GM08714 (cell line): ENCODE measurements around the gene RAB4B.
"Not testable (repeated sequence)": the region's sequence is repeated elsewhere in the genome, so short reads cannot be mapped to it uniquely, and the experiment has no call there.

ENCODE experiments used
- H3K4me3 ChIP-seq: fragments of 200-500 bp; sonication (Bioruptor generic); 2 replicates; pipeline ENCODE4 v1.5.1; 2014; ENCODE audit warnings: mild to moderate bottlenecking, low read length, inconsistent platforms
- ZNF274 ChIP-seq: IDR thresholded peaks from 2 replicates; pipeline ENCODE4 v1.6.1; 2012; ENCODE audit warnings: mild to moderate bottlenecking, low read depth, low read length

RAB4B gene, protein sequence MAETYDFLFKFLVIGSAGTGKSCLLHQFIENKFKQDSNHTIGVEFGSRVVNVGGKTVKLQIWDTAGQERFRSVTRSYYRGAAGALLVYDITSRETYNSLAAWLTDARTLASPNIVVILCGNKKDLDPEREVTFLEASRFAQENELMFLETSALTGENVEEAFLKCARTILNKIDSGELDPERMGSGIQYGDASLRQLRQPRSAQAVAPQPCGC

DNA sequence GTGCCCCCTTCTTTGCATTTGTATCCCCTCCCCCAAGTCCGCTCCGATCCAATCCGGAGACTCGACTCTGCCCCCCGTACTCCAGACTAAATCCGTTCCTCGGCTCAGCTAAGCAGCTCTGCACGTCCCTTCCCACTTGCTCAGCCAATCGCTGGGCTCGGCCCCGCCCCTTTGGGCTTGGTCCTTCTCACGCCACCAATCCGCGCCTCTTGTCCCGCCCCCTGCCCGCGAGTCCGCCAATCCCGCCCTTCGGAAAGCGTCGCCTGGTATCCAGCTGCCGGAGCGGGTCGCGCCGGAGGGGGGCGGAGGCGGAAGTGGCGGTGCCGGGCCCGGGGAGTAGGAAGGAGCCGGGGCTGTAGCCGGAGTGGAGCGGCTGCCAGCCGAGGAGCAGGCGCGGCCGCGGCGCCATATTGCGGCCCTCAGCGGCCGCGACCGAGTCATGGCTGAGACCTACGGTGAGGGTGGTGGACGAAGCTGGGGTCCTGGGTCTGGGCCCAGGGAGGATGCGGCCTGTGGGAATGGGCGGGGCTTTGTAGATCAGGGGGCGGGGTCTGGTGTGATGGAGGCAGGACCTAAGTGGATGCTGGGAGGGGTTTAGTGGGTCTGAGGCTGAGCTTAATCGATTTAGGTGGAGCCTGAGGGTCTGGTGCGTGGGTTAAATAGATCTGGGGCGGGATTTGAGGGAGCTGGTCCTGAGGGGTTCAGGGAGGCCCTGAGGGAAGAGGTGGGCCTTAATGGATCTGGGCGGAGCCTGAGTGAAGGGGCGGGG lies at the start of gene RAB4B:
Gene RAB4B (plus strand): TSS at position 311 of the 769 bp plus-strand sequence. CDS start 129 bp downstream, at position 440.
- peak within 1 kb of the TSS; percentile 84 for H3K4me3 ChIP-seq
- TF ChIP-seq ZNF274 = no peak

DNA sequence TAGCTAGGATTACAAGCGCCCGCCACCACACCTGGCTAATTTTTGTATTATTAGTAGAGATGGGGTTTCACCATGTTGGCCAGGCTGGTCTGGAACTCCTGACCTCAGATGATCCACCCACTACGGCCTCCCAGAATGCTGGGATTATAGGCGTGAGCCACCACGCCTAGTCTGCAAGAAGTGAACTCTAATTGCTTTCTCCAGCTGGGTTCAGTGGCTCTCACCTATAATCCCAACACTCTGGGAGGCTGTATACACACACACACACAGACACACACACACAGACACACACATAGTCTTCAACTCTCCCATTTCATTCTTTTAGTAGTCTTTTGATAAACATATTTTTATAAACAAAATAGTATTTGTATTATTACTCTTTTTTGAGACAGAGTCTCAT lies 48.0 kb upstream of the RAB4B start:
- not testable (repeated sequence) for H3K4me3 ChIP-seq

DNA sequence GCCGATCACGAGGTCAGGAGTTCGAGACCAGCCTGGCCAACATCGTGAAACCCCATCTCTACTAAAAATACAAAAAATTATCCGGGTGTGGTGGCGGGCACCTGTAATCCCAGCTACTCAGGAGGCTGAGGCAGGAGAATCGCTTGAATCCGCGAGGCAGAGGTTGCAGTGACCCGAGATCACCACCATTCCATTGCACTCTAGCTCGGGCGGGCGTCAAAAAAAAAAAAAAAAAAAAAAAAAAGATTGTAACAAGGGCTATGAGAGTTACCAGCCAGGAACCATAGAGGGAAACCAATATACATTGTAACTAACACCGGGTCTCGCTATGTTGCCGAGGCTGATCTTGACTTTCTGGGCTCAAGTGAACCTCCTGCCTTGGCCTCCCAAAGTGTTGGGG lies 45.7 kb upstream of the RAB4B start:
- not testable (repeated sequence) for H3K4me3 ChIP-seq

DNA sequence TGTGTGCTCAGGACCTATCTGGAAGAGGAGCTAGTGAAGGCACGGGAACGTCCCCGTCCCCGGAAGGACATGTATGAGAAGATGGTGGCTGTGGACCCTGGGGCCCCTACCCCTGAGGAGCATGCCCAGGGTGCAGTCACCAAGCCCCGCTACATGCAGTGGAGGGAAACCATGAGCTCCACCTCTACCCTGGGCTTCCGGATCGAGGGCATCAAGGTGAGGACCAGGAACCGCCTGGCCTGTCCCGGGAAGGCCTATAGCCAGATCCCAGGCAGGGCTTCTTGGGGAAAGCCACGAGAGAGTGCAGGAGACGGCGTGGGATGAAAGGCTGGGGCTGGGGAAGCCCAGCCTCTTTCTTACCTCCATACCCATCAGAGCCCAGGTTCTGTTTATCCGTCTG lies 44.9 kb upstream of the RAB4B start:
- TF ChIP-seq ZNF274 = no peak
- no peak overlapping the region for H3K4me3 ChIP-seq

DNA sequence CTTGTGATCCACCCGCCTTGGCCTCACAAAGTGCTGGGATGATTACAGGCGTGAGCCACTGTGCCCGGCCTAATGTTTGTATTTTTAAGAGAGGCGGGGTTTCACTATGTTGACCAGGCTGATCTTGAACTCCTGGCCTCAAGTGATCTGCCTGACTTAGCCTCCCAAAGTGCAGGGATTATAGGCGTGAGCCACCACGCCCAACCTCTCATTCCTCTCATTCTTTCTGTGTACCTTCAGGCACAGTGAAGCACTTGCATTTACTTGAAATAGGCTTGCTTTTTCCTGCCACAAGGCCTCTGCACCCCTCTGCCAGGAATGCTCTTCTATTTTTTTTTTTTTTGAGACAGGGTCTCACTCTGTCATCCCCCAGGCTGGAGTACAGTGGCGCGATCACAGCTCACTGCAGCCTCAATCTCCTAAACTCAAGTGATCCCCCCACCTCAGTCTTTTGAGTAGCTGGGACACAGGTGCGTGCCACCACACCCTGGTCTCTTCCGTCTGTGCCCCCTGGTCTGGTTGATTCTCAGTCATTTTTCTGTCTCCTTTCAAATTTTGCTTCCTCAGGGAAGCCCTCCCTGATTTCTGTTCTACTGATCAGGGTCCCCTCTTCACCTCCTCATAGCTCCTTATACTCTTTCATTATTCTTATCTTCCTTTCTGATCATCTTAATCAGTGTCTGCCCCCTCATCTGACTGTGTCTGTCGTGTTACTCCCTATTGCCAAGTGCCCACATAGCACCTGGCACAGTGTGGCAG lies 42.9 kb upstream of the RAB4B start:
- TF ChIP-seq ZNF274 = no peak

DNA sequence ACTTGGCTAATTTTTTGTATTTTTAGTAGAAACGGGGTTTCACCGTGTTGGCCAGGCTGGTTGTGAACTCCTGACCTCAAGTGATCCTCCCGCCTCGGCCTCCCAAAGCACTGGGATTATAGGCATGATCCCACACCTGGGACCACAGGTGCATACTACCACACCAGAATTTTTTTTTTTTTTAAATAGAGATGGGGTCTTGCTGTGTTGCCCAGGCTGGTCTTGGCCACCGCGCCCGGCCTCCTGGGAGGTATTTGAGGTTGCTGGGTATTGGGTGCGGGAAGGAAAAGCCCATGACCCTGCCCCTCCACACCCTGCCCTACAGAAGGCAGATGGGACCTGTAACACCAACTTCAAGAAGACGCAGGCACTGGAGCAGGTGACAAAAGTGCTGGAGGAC lies 41.4 kb upstream of the RAB4B start:
- TF ChIP-seq ZNF274 = no peak

More for the DNA sequence above, 42.9 kb upstream of the RAB4B start:
- no peak overlapping the region for H3K4me3 ChIP-seq

DNA sequence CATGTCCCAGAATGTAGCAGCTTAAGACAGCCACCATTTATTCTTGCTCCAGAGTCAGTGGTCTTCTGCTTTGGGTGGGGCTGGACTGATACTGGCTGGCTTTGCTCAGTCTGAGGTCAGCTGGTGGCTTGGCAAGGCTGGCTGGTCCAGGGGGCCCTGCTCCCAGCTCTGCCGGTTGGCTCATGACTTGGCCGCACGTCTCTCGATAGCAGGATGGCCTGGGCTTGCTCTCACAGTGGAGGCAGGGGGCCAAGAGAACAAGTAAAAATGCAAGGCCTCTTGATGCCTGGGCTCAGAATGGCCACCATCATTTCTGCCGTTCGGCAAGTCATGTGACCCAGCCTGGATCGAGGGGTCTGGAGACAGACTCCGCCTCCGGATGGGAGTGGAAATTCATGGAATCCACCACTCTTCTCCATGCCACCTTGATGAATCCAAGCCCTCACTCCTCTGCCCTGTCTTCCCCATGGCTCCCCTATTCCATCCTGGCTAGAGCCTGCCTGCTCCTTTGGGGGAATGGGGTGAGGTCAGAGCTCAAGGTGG lies 40.9 kb upstream of the RAB4B start:
- H3K4me3 ChIP-seq = no peak overlapping the region
- TF ChIP-seq ZNF274 = no peak

More for the DNA sequence above, 41.4 kb upstream of the RAB4B start:
- H3K4me3 ChIP-seq = no peak overlapping the region

DNA sequence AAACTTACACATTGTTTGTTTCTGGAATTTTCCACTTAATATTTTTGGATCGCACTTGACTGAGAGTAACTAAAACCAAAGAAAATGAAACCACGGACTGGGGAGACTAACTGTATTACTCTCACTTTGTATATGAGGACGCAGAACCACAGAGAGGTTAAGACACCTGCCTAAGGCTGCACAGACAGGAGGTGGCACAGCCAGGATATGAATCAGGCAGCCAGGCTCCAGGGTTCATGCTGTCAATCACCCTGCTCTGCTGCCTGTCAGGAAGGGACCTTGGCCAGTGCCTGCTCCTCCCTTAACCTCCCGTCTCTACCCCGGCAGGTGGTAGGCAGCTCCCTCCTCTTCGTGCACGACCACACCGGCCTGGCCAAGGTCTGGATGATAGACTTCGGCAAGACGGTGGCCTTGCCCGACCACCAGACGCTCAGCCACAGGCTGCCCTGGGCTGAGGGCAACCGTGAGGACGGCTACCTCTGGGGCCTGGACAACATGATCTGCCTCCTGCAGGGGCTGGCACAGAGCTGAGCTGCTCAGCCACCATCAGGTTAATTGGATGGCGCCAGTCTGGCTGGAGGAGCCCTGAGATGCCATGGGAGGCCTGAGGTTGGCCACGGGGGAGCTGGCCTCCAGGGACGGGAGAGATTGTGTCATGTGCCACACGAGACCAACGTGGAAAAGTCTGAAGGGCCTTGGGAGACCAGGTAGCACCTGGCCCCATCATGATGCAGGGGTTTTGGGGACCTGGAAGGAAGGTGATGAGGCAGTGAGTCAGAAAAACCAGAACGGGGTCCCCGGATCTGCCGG lies 38.8 kb upstream of the RAB4B start:
- H3K4me3 ChIP-seq = no peak overlapping the region
- TF ChIP-seq ZNF274 = no peak

DNA sequence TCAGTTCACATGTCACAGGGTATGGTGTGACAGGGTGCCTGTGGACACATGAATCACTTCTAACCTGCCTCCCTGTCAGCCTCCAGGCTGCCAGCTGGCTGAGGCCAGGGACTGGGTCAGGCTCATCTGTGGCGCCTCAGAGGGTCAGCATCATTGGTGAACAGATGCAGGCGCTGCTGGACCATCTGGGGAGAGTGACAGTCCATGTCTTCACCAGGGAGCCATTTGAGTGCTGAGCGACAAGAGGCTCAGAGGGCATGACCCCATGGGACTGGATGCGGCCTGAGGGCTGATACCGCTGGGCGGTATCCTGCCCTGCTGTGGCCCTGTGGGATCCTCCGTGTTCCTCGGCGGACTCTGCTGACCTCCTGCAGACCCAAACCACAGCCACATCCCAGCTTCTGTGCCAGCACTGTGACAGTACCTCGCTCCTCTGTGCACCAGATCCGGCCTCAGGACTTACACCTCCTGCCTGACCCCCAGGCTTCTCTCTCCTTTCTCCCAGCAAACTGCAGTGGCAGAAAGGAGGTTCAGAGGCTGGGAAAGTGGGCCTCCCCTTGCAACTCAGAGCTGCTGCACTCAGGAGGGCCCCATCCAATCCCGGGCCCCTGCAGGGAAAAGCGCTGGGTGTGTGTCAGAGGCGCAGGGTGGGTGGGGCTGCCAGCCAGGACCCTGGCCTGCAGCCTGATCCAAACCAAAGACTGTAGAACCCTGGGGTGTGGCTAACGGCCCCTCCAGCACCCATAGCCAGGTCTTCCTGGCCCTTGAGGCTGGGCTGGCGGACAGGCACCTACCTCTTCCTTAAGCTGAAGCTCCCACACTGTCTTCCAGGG lies 38.0 kb upstream of the RAB4B start:
- no peak overlapping the region for H3K4me3 ChIP-seq
- no peak for TF ChIP-seq ZNF274

DNA sequence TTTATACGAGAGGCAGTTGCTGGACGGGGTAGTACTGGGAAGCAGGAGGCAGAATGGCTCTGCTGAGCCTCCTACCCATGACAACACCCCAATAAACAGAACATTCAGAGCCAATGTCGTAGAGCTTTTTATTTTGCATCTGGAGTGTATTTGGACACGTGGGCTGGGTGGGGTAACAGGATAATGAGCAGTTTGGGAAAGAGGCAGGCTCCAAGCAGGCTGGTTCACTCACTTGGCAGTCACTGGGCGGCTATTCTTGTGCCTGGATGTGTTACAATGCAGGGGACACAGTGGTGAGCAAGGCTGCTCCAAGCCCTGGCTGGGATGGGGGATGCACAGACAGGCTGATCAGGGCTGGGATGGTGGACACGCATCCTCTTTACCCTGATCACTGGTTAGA lies 37.3 kb upstream of the RAB4B start:
- TF ChIP-seq ZNF274 = no peak
- no peak overlapping the region for H3K4me3 ChIP-seq

DNA sequence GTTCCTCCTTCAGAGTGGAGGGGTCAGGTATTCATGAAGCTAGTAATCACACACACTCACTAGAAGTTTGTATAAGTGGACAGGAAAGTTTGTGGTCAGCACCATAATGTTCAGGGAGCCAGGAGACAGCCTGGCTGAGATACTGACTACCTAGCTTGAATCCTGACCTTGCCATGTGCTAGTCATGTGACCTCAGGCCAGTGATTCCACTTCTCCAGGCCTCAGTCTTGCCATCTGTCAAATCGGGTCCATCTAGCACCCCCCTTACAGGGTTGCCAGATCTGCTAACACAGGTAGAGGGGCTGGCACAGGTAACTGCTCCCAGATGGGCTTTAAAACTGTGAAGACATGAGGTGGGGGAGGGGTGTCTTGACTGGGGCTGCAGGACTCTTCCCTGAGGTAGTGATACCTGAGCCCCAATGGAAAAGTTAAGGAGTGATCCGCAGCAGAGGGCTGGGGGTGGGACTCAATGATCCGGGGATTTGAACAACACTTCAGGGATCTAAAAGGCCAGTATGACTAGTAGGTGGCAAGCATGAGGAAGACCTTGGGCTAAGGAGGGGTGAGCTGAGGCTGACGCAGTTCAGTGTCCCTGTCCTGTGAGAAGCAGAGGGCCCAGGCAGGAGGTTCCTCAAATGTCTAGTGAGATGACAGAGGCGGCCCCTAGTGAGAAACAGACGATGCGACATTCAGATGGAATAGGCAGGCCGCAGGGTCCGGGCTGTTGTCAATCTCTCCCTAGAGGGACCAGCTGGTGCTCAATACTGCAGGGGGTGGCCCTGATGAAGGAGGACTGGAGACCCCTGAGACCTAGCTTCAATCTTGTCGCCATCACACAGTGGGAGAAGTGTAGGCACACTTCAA lies 36.3 kb upstream of the RAB4B start:
- no peak for TF ChIP-seq ZNF274

DNA sequence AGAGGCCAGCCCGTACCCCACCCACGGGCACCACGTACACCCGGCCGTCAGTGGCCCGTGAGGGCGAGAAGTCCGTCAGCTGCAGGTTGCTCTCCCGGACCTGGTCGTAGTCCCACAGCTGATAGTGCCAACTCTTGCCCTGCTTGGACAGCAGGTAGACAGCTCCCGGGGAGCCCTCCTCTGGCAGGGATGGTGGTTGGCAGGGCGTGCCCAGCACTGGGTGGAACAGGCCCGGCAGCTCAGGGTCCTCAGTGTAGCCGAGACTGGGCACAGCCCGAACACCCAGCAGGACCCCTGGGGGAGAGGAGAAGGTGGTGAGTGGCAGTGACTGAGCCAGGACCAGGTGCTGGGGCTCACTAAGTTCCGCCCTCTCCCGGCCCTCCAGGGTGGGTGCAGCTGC lies 35.6 kb upstream of the RAB4B start:
- no peak overlapping the region for H3K4me3 ChIP-seq
- TF ChIP-seq ZNF274 = no peak

More for the DNA sequence above, 36.3 kb upstream of the RAB4B start:
- H3K4me3 ChIP-seq = no peak overlapping the region
